K562 (cell line): ENCODE data around the gene CD300A. TPM values are rescaled to one million over a fixed set of nuclear protein-coding genes. Genes with fewer than 3 reads are reported as not detected.

ENCODE experiments used
- ATF1 ChIP-seq, 2 experiments: fragments of 450-650 bp in 1 of 2; IDR thresholded peaks; 2 replicates each; pipeline ENCODE4 v1.6.1; 2016; ENCODE audit warnings: missing compliant biosample characterization in 1 of 2, missing genetic modification characterization in 1 of 2
- CEBPG ChIP-seq, 3 experiments: fragments of 200-800 bp in 1 of 3; sonication (Bioruptor generic) in 1 of 3; sonication (generic) in 1 of 3; formaldehyde crosslinking in 1 of 3; IDR thresholded peaks in 2 of 3; conservative IDR thresholded peaks in 1 of 3; 2 replicates each; pipeline versions ENCODE4 v1.6.1 to v1.8.0; 2016 to 2022; ENCODE audit warnings: missing compliant biosample characterization in 2 of 3, missing genetic modification characterization in 2 of 3, mild to moderate bottlenecking in 1 of 3, missing genetic modification reagents in 1 of 3
- FOXA3 ChIP-seq, 2 experiments: fragments of 450-650 bp in 1 of 2; sonication (generic) in 1 of 2; formaldehyde crosslinking; IDR thresholded peaks in 1 of 2; conservative IDR thresholded peaks in 1 of 2; 2 replicates each; pipeline versions ENCODE4 v1.4.0 to v1.8.0; 2020 to 2022; ENCODE audit warnings: mild to moderate bottlenecking in 2 of 2, missing genetic modification reagents in 1 of 2
- FOXM1 ChIP-seq, 2 experiments: fragments of 450-650 bp in 1 of 2; sonication (generic) in 1 of 2; formaldehyde crosslinking in 1 of 2; IDR thresholded peaks; 2 replicates each; pipeline versions ENCODE4 v1.6.1 to v1.9.0; 2017 to 2022; ENCODE audit warnings: low read depth in 2 of 2, mild to moderate bottlenecking in 2 of 2, missing genetic modification reagents in 1 of 2, moderate library complexity in 1 of 2
- GABPB1 ChIP-seq: sonication (generic); formaldehyde crosslinking; IDR thresholded peaks from 2 replicates; pipeline ENCODE4 v1.8.0; 2022; ENCODE audit warnings: mild to moderate bottlenecking, missing genetic modification reagents
- JUN ChIP-seq, 2 experiments: sonication (generic) in 1 of 2; formaldehyde crosslinking in 1 of 2; IDR thresholded peaks; 2 replicates each; pipeline versions ENCODE4 v1.6.1 to v1.8.0; 2012 to 2022; ENCODE audit warnings: borderline replicate concordance in 2 of 2, mild to moderate bottlenecking in 2 of 2, improper control_type of control experiment in 1 of 2, low read depth in 1 of 2, low read length in 1 of 2, missing genetic modification reagents in 1 of 2
- KDM2B ChIP-seq: fragments of 250-450 bp; sonication (Bioruptor Pico); IDR thresholded peaks from 2 replicates; pipeline ENCODE4 v1.8.0; 2021; ENCODE audit warnings: mild to moderate bottlenecking, moderate library complexity
- MTA3 ChIP-seq: fragments of 450-650 bp; formaldehyde crosslinking; IDR thresholded peaks from 2 replicates; pipeline ENCODE4 v1.6.1; 2017; ENCODE audit warnings: mild to moderate bottlenecking, borderline replicate concordance
- NFIC ChIP-seq: fragments of 450-650 bp; IDR thresholded peaks from 2 replicates; pipeline ENCODE4 v1.6.1; 2017; ENCODE audit warnings: mild to moderate bottlenecking, inconsistent platforms
- NR3C1 ChIP-seq: sonication (generic); formaldehyde crosslinking; IDR thresholded peaks from 2 replicates; pipeline ENCODE4 v1.8.1; 2022; ENCODE audit warnings: missing genetic modification reagents
- PRPF4 ChIP-seq: fragments of 200-400 bp; formaldehyde crosslinking; IDR thresholded peaks from one replicate; pipeline ENCODE4 v1.6.1; 2017; ENCODE audit warnings: low read length, low read depth, mild to moderate bottlenecking; ENCODE audit not compliant: insufficient read depth, poor library complexity, severe bottlenecking
- SMAD3 ChIP-seq: fragments of 450-650 bp; formaldehyde crosslinking; conservative IDR thresholded peaks from 2 replicates; pipeline ENCODE4 v1.4.0; 2020; ENCODE audit warnings: mild to moderate bottlenecking
- SREBF1 ChIP-seq: fragments of 150-350 bp; IDR thresholded peaks from 2 replicates; pipeline ENCODE4 v1.6.1; 2014; ENCODE audit warnings: antibody characterized with exemption, low read depth, low read length, borderline replicate concordance
- VEZF1 ChIP-seq: fragments of 200-800 bp; sonication (Bioruptor generic); IDR thresholded peaks from 2 replicates; pipeline ENCODE4 v1.6.1; 2017; ENCODE audit warnings: missing genetic modification characterization, missing compliant biosample characterization
- ZBTB7A ChIP-seq: IDR thresholded peaks from 2 replicates; pipeline ENCODE4 v1.6.1; 2011; ENCODE audit warnings: low read depth, mild to moderate bottlenecking, low read length, moderate library complexity, borderline replicate concordance; ENCODE audit not compliant: control insufficient read depth
- ZNF511 ChIP-seq: sonication (generic); formaldehyde crosslinking; IDR thresholded peaks from 2 replicates; pipeline ENCODE4 v1.8.0; 2022; ENCODE audit warnings: mild to moderate bottlenecking, missing genetic modification reagents
- ZNF79 ChIP-seq: fragments of 250-450 bp; sonication (Bioruptor Pico); IDR thresholded peaks from 2 replicates; pipeline ENCODE4 v1.4.0; 2020; ENCODE audit warnings: low read depth, mild to moderate bottlenecking, moderate library complexity
- polyA plus RNA-seq, 8 experiments: library from polyadenylated mRNA; depleted of rRNA in 4 of 8; stranded (reverse) in 5 of 8; unstranded in 3 of 8; fragments of >200 nt; fragmentation: Nextera tagmentation in 2 of 8; fragmentation: Illumina TruSeq in 1 of 8; extraction: Ambion mirVana in 2 of 8; extraction: Trizol in 1 of 8; gene quantifications; 2 replicates each; pipeline versions ENCODE4 v1.2.1 to v1.2.3, GENCODE V29; 2011 to 2014; ENCODE audit warnings: inconsistent platforms in 1 of 8, missing spikeins in 1 of 8
- total RNA-seq, 7 experiments: library from RNA; depleted of rRNA in 6 of 7; stranded (reverse); fragments of >200 nt in 6 of 7; fragmentation: Illumina TruSeq in 2 of 7; extraction: Trizol in 2 of 7; gene quantifications; 2 replicates each; pipeline versions ENCODE4 v1.2.1 to v1.2.3, GENCODE V29; 2011 to 2021; ENCODE audit warnings: low replicate concordance in 1 of 7
- TF ChIP-seq, protein P1 (sequence below): sonication (generic); formaldehyde crosslinking; IDR thresholded peaks from 2 replicates; pipeline ENCODE4 v1.8.0; 2023; ENCODE audit warnings: mild to moderate bottlenecking, missing genetic modification reagents

CD300A gene
- total and polyA plus RNA-seq, 9 of the 15 experiments (the other 6 are each of a cell fraction or from before 2014, with no cell fraction given) = 0.21 to 1.7 (median 0.41) TPM; not detected in 1

DNA sequence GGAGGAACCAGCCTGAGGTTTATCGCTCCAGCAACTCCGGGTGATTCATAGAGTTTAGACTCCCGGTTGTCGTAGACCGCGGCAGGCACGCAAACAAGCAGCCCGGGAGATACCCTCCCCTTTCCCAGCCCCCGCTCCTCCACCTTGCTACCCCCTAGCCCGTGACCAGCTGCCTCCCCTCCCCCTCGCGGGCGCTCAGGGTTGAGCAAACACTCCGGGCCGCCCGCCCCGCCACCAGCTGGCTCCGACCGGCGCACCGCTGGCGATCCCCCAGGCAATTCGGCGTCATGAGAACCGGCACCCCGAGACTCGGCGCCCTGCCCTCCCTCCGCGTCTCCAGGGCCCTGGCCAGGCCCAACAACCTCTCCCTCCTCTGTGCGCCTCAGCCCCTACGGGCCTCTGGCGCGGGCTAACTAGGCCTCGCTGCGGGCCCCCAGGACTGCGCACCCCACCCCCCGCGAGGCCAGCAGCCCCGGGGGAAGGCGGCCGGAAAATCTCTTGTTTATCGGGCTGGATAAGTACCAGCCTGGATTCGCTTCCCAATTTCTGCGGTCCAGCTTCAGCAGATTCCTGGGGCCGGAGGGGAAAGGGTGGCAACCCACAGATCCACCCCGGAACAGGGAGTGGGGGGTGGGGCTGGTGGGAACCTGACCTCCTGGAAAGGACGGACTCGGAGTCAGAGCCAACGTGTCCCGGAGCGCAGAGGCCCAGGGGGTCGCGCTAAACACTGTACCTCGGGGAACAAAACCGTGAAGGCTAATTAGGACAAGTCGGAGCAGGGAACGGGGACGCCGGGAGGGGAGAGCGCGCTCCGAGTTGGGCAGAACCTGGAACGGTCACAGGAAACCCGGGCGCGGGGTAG is 35.5 kb upstream of the CD300A start (continued):
- TF ChIP-seq, protein P1, sequence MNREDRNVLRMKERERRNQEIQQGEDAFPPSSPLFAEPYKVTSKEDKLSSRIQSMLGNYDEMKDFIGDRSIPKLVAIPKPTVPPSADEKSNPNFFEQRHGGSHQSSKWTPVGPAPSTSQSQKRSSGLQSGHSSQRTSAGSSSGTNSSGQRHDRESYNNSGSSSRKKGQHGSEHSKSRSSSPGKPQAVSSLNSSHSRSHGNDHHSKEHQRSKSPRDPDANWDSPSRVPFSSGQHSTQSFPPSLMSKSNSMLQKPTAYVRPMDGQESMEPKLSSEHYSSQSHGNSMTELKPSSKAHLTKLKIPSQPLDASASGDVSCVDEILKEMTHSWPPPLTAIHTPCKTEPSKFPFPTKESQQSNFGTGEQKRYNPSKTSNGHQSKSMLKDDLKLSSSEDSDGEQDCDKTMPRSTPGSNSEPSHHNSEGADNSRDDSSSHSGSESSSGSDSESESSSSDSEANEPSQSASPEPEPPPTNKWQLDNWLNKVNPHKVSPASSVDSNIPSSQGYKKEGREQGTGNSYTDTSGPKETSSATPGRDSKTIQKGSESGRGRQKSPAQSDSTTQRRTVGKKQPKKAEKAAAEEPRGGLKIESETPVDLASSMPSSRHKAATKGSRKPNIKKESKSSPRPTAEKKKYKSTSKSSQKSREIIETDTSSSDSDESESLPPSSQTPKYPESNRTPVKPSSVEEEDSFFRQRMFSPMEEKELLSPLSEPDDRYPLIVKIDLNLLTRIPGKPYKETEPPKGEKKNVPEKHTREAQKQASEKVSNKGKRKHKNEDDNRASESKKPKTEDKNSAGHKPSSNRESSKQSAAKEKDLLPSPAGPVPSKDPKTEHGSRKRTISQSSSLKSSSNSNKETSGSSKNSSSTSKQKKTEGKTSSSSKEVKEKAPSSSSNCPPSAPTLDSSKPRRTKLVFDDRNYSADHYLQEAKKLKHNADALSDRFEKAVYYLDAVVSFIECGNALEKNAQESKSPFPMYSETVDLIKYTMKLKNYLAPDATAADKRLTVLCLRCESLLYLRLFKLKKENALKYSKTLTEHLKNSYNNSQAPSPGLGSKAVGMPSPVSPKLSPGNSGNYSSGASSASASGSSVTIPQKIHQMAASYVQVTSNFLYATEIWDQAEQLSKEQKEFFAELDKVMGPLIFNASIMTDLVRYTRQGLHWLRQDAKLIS (CRISPR knock-in tag) = peak; percentile 24; the same call in 1 of the 2 replicates
- TF ChIP-seq SMAD3 (CRISPR knock-in tag) = 0 out of 2 replicates have a peak, but pooled peaks have one; percentile 4
- TF ChIP-seq ZNF511 = 0 out of 2 replicates have a peak, but pooled peaks have one; percentile 42
- 0 out of 2 replicates have a peak, but pooled peaks have one; percentile 61 for TF ChIP-seq KDM2B (CRISPR knock-in tag)
- TF ChIP-seq FOXA3 (CRISPR knock-in tag; conservative IDR thresholded peaks at IDR 0.05 in 1 of 2, IDR thresholded peaks at IDR 0.05 in 1 of 2) = peak; percentile 44 to 74; a peak in 2 of 4 replicates
- peak; percentile 36; the same call in 1 of the 2 replicates for TF ChIP-seq JUN (IDR thresholded peaks at IDR 0.05; ENCODE audit: borderline replicate concordance, low read depth, low read length)
- TF ChIP-seq JUN (CRISPR knock-in tag; IDR thresholded peaks at IDR 0.05; ENCODE audit: borderline replicate concordance) = no peak
- TF ChIP-seq ZNF79 (CRISPR knock-in tag) = no peak
- no peak for TF ChIP-seq NR3C1 (CRISPR knock-in tag)
- TF ChIP-seq GABPB1 = no peak
- no peak for TF ChIP-seq FOXM1 (IDR thresholded peaks at IDR 0.05; ENCODE audit: low read depth)
- no peak for TF ChIP-seq FOXM1 (CRISPR knock-in tag; IDR thresholded peaks at IDR 0.05; ENCODE audit: low read depth)
- peak; percentile 94 for TF ChIP-seq VEZF1 (CRISPR knock-in tag)
- TF ChIP-seq CEBPG (CRISPR knock-in tag; IDR thresholded peaks at IDR 0.05) = peak; percentile 43; the same call in 1 of the 2 replicates
- TF ChIP-seq CEBPG (tag; conservative IDR thresholded peaks at IDR 0.05 in 1 of 2, IDR thresholded peaks at IDR 0.05 in 1 of 2) = 0 out of 4 replicates have a peak, but pooled peaks of 1 of the 2 experiments have one; percentile 47
- TF ChIP-seq ATF1 (CRISPR knock-in tag; IDR thresholded peaks at IDR 0.05) = no peak
- peak; percentile 47; the same call in 1 of the 2 replicates for TF ChIP-seq ATF1 (tag; IDR thresholded peaks at IDR 0.05)
- no peak for TF ChIP-seq PRPF4
- TF ChIP-seq SREBF1 = no peak
- no peak for TF ChIP-seq NFIC
- TF ChIP-seq MTA3 = 0 out of 2 replicates have a peak, but pooled peaks have one; percentile 24
- TF ChIP-seq ZBTB7A = peak; percentile 46; the same call in 1 of the 2 replicates
